Calu3 (cell line): ENCODE measurements around the gene AMBRA1. TPM values are rescaled to one million over a fixed set of nuclear protein-coding genes. Genes with fewer than 3 reads are reported as not detected.

Experiments
- BruUV-seq: library from RNA; stranded (reverse); fragments of 400-500 nt; replicated peaks from 2 replicates; lab custom pipeline; 2021; lab: Mats Ljungman, UMichigan
- CTCF ChIA-PET: fragments of 300-600 bp; sonication (Branson Sonifier 250); formaldehyde crosslinking; loops from one replicate; lab custom pipeline; 2022; ENCODE audit warnings: antibody characterized with exemption; lab: Charles Lee
- DNase-seq: peaks from one replicate; pipeline ENCODE4 v3.0.0; 2022
- H3K27ac Mint-ChIP-seq: one replicate; pipeline ENCODE4 v1.8.0; 2022; ENCODE audit warnings: mixed read lengths; ENCODE audit not compliant: unreplicated experiment
- H3K27me3 Mint-ChIP-seq: one replicate; pipeline ENCODE4 v1.8.0; 2022; ENCODE audit warnings: mixed read lengths; ENCODE audit not compliant: unreplicated experiment
- H3K36me3 Mint-ChIP-seq: one replicate; pipeline ENCODE4 v1.8.0; 2022; ENCODE audit warnings: mild to moderate bottlenecking, moderate library complexity, mixed read lengths; ENCODE audit not compliant: insufficient read depth, unreplicated experiment
- H3K4me1 Mint-ChIP-seq: one replicate; pipeline ENCODE4 v1.8.0; 2022; ENCODE audit warnings: mild to moderate bottlenecking, low read depth, mixed read lengths; ENCODE audit not compliant: unreplicated experiment
- H3K4me3 Mint-ChIP-seq: one replicate; pipeline ENCODE4 v1.8.0; 2022; ENCODE audit warnings: mild to moderate bottlenecking, low read depth, moderate library complexity, mixed read lengths; ENCODE audit not compliant: unreplicated experiment
- H3K9me3 Mint-ChIP-seq: one replicate; pipeline ENCODE4 v1.8.0; 2022; ENCODE audit warnings: low read depth, mixed read lengths; ENCODE audit not compliant: unreplicated experiment
- intact Hi-C: fragments of 100-400 bp; cut with micrococcal nuclease; formaldehyde crosslinking; loops from one replicate; pipeline ENCODE4 v1.10.0; 2022; ENCODE audit not compliant: unreplicated experiment
- total RNA-seq: library from RNA; stranded (reverse); gene quantifications from 2 replicates; pipeline ENCODE4 v1.2.3, GENCODE V29; 2022
- TF ChIP-seq, protein P1 (sequence below): fragments of 200-600 bp; IDR thresholded peaks from one replicate; pipeline ENCODE4 v1.8.0; 2022; ENCODE audit warnings: antibody characterized with exemption; ENCODE audit not compliant: unreplicated experiment

The AMBRA1 gene
- total RNA-seq, 1 experiment from 2014 or later: 35.0 TPM

DNA sequence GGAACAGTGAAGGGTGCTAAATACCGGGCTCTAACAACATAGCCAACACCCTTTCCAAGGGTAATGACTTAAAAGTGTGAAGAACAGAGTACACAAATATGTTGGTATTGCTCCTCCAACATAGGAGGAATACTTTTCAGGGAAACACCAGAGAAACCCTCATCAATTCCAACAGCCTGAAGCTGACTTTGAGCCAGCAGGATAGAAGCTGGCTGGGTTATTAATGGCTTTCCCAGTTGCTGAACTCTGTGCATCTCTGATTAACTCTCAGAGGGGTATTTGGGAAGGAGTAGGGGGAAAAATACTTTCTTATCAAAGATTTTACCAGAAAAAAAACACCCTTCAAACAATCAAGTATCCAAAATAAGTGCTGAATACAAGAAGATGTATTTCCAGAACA, 95.6 kb downstream of the AMBRA1 start:
- no peak overlapping the region for H3K4me3 Mint-ChIP-seq
- H3K9me3 Mint-ChIP-seq: no peaks in the 10 kb centered on the region
- intact Hi-C loops: no loop called here
- no peak overlapping the region for H3K27ac Mint-ChIP-seq
- no peaks in the 10 kb centered on the region for H3K4me1 Mint-ChIP-seq
- no TSS peak for BruUV-seq
- H3K27me3 Mint-ChIP-seq: no peaks in the 10 kb centered on the region
- TF ChIP-seq, protein P1, sequence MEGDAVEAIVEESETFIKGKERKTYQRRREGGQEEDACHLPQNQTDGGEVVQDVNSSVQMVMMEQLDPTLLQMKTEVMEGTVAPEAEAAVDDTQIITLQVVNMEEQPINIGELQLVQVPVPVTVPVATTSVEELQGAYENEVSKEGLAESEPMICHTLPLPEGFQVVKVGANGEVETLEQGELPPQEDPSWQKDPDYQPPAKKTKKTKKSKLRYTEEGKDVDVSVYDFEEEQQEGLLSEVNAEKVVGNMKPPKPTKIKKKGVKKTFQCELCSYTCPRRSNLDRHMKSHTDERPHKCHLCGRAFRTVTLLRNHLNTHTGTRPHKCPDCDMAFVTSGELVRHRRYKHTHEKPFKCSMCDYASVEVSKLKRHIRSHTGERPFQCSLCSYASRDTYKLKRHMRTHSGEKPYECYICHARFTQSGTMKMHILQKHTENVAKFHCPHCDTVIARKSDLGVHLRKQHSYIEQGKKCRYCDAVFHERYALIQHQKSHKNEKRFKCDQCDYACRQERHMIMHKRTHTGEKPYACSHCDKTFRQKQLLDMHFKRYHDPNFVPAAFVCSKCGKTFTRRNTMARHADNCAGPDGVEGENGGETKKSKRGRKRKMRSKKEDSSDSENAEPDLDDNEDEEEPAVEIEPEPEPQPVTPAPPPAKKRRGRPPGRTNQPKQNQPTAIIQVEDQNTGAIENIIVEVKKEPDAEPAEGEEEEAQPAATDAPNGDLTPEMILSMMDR: no peak
- no peaks in the 10 kb centered on the region for H3K36me3 Mint-ChIP-seq
- CTCF ChIA-PET: no interaction called here
- no peak for DNase-seq

DNA sequence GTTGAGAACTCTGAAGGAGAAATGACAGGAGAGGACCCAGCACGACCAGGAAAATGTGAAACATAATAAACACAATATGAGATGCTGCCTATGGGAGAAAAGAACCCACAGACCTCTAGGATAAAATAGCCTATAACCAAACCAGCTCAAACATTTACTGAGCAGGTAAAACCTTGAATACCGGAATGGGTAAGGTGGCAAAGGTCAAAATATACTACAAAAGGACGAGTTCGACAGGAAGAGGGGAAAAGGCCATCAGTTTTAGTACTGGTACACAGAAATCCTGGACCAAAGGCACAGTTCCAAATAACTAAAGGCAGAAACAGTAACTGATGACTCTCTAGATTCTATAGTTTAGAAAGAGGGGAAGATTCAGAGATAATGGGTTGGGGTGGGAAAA, 96.3 kb downstream of the AMBRA1 start:
- no TSS peak for BruUV-seq
- intact Hi-C loops: no loop called here
- Mint-ChIP-seq H3K36me3 (no peaks in the 10 kb centered on the region), H3K4me3 (no peak overlapping the region), H3K27ac (no peak overlapping the region), H3K4me1 (no peaks in the 10 kb centered on the region), H3K27me3 (no peaks in the 10 kb centered on the region), H3K9me3 (no peaks in the 10 kb centered on the region)
- TF ChIP-seq, protein P1: no peak
- no peak for DNase-seq
- CTCF ChIA-PET: no interaction called here

DNA sequence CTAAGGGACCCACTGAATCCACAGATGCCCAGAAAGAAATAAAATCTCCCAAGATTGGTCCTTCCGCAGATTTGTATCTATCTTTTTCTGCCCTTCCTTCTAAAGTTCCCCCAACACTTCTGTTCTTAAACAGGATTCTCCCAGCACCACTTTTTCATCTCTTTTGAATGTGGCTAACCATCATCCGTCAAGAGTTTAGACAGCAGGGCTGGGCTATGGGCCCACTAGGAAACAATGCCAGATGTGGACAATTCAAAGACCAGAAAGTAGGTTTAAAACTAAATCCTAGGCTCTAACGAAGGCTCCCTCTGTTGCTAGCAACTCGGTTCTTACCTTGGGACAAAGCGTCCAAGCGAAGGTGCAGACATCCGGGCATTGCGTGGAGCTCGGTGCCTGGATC, 100.0 kb downstream of the AMBRA1 start:
- intact Hi-C loops: loop anchor here (5.0 kb wide), 1 partner anchor 44 kb away; no protein-coding TSS in a partner anchor
- TF ChIP-seq, protein P1: no peak
- Mint-ChIP-seq H3K27ac (no peak overlapping the region), H3K4me3 (no peak overlapping the region), H3K36me3 (peaks cover 9% of the 10 kb centered on the region), H3K9me3 (no peaks in the 10 kb centered on the region), H3K27me3 (no peaks in the 10 kb centered on the region), H3K4me1 (no peaks in the 10 kb centered on the region)
- CTCF ChIA-PET: no interaction called here
- no peak for DNase-seq
- no TSS peak for BruUV-seq

DNA sequence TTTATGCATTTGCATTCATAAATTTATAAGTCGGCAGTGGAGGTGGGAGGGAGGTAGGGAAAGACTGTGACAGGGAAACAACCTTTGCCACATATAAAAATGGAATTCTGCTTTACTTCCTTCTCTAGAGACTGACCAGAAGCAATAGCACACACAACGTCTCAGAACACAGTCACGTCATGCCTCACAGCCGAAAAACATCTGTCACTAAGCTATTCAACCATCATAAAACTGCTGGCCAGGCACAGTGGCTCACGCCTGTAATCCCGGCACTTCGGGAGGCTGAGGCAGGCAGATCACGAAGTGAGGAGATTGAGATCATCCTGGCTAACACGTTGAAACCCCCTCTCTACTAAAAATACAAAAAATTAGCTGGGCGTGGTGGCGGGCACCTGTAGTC, 101.3 kb downstream of the AMBRA1 start:
- Mint-ChIP-seq H3K4me1 (no peaks in the 10 kb centered on the region), H3K9me3 (no peaks in the 10 kb centered on the region), H3K27ac (no peak overlapping the region), H3K36me3 (peaks cover 16% of the 10 kb centered on the region), H3K4me3 (no peak overlapping the region), H3K27me3 (no peaks in the 10 kb centered on the region)
- intact Hi-C loops: loop anchor here (5.0 kb wide), 1 partner anchor 45 kb away; no protein-coding TSS in a partner anchor
- CTCF ChIA-PET: interaction anchor here (0.5 kb wide), 1 partner anchor 24 kb away, joined by 4 read pairs; no protein-coding TSS in a partner anchor
- TF ChIP-seq, protein P1: no peak
- DNase-seq: no peak
- BruUV-seq: no TSS peak
